ENCODE results near the gene CPNE2.

CPNE2 gene

GRCh38 chr16:57112403-57113041 lies 20.1 kb downstream of the CPNE2 start:
- no peaks in the 10 kb centered on the region for H3K27me3 ChIP-seq (ENCODE audit: insufficient read depth, poor library complexity, severe bottlenecking)
- no peak for TF ChIP-seq CTCF (IDR thresholded peaks at IDR 0.05; ENCODE audit: poor library complexity, severe bottlenecking)
- H3K4me3 ChIP-seq (ENCODE audit: severe bottlenecking): no peak overlapping the region
- H3K4me1 ChIP-seq (ENCODE audit: insufficient read depth, poor library complexity, severe bottlenecking): no peaks in the 10 kb centered on the region
- ATAC-seq (ENCODE audit: low read depth) (no peak), DNase-seq (ENCODE audit: low spot score) (no peak)
- no peak overlapping the region for H3K27ac ChIP-seq (ENCODE audit: poor library complexity, severe bottlenecking)
- H3K9me3 ChIP-seq (ENCODE audit: severe bottlenecking): no peaks in the 10 kb centered on the region
- 0 out of 2 replicates have a peak, but pooled peaks cover 5% of the 10 kb centered on the region for H3K36me3 ChIP-seq (ENCODE audit: low read depth)

GRCh38 chr16:57113042-57113453 lies 20.7 kb downstream of the CPNE2 start:
- no peaks in the 10 kb centered on the region for H3K27me3 ChIP-seq (ENCODE audit: insufficient read depth, poor library complexity, severe bottlenecking)
- H3K4me3 ChIP-seq (ENCODE audit: severe bottlenecking): no peak overlapping the region
- no peaks in the 10 kb centered on the region for H3K4me1 ChIP-seq (ENCODE audit: insufficient read depth, poor library complexity, severe bottlenecking)
- ATAC-seq (ENCODE audit: low read depth): no peak
- 0 out of 2 replicates have a peak, but pooled peaks cover 5% of the 10 kb centered on the region for H3K36me3 ChIP-seq (ENCODE audit: low read depth)
- H3K9me3 ChIP-seq (ENCODE audit: severe bottlenecking): no peaks in the 10 kb centered on the region
- TF ChIP-seq CTCF (IDR thresholded peaks at IDR 0.05; ENCODE audit: poor library complexity, severe bottlenecking): no peak
- DNase-seq (ENCODE audit: low spot score): no peak
- H3K27ac ChIP-seq (ENCODE audit: poor library complexity, severe bottlenecking): no peak overlapping the region

- no peak for TF ChIP-seq CTCF (IDR thresholded peaks at IDR 0.05; ENCODE audit: poor library complexity, severe bottlenecking)
- Histone ChIP-seq H3K4me1 (ENCODE audit: insufficient read depth, poor library complexity, severe bottlenecking) (no peaks in the 10 kb centered on the region), H3K4me3 (ENCODE audit: severe bottlenecking) (no peak overlapping the region), H3K36me3 (ENCODE audit: low read depth) (0 out of 2 replicates have a peak, but pooled peaks cover 5% of the 10 kb centered on the region), H3K9me3 (ENCODE audit: severe bottlenecking) (no peaks in the 10 kb centered on the region), H3K27ac (ENCODE audit: poor library complexity, severe bottlenecking) (no peak overlapping the region), H3K27me3 (ENCODE audit: insufficient read depth, poor library complexity, severe bottlenecking) (no peaks in the 10 kb centered on the region)
- DNase-seq (ENCODE audit: low spot score) (no peak), ATAC-seq (ENCODE audit: low read depth) (no peak)
Observed at GRCh38 chr16:57113664-57114063, 21.3 kb downstream of the CPNE2 start.

GRCh38 chr16:57115168-57115513 lies 22.8 kb downstream of the CPNE2 start:
- no peak for DNase-seq (ENCODE audit: low spot score)
- H3K4me1 ChIP-seq (ENCODE audit: insufficient read depth, poor library complexity, severe bottlenecking): no peaks in the 10 kb centered on the region
- no peak for ATAC-seq (ENCODE audit: low read depth)
- no peak overlapping the region for H3K27ac ChIP-seq (ENCODE audit: poor library complexity, severe bottlenecking)
- H3K4me3 ChIP-seq (ENCODE audit: severe bottlenecking): no peak overlapping the region
- no peaks in the 10 kb centered on the region for H3K9me3 ChIP-seq (ENCODE audit: severe bottlenecking)
- TF ChIP-seq CTCF (IDR thresholded peaks at IDR 0.05; ENCODE audit: poor library complexity, severe bottlenecking): no peak
- H3K27me3 ChIP-seq (ENCODE audit: insufficient read depth, poor library complexity, severe bottlenecking): no peaks in the 10 kb centered on the region
- 0 out of 2 replicates have a peak, but pooled peaks cover 5% of the 10 kb centered on the region for H3K36me3 ChIP-seq (ENCODE audit: low read depth)

GRCh38 chr16:57115514-57116182 lies 23.3 kb downstream of the CPNE2 start:
- Histone ChIP-seq H3K9me3 (ENCODE audit: severe bottlenecking) (no peaks in the 10 kb centered on the region), H3K27me3 (ENCODE audit: insufficient read depth, poor library complexity, severe bottlenecking) (no peaks in the 10 kb centered on the region), H3K4me1 (ENCODE audit: insufficient read depth, poor library complexity, severe bottlenecking) (no peaks in the 10 kb centered on the region), H3K4me3 (ENCODE audit: severe bottlenecking) (no peak overlapping the region), H3K36me3 (ENCODE audit: low read depth) (0 out of 2 replicates have a peak, but pooled peaks cover 5% of the 10 kb centered on the region), H3K27ac (ENCODE audit: poor library complexity, severe bottlenecking) (no peak overlapping the region)
- TF ChIP-seq CTCF (IDR thresholded peaks at IDR 0.05; ENCODE audit: poor library complexity, severe bottlenecking): no peak
- no peak for ATAC-seq (ENCODE audit: low read depth)
- no peak for DNase-seq (ENCODE audit: low spot score)
